GM19467 (cell line): ENCODE data around the gene RAC3.

Experiments used
- ATAC-seq: cut with Tn5 transposase; IDR thresholded peaks from one replicate; pipeline ENCODE4 v1.9.1; 2021; ENCODE audit warnings: mild to moderate bottlenecking, moderate library complexity; ENCODE audit not compliant: unreplicated experiment

The RAC3 gene

GRCh38 chr17:81998691-81999438, 32.6 kb upstream of the RAC3 start:
- no peak for ATAC-seq

GRCh38 chr17:81999587-81999975, 31.9 kb upstream of the RAC3 start:
- ATAC-seq, result no peak

- ATAC-seq, result no peak
Measured at GRCh38 chr17:81999976-82000802, 31.3 kb upstream of the RAC3 start.

- no peak for ATAC-seq
Measured at GRCh38 chr17:82000803-82001570, 30.5 kb upstream of the RAC3 start.

- no peak for ATAC-seq
Measured at GRCh38 chr17:82001571-82002056, 29.9 kb upstream of the RAC3 start.

DNA sequence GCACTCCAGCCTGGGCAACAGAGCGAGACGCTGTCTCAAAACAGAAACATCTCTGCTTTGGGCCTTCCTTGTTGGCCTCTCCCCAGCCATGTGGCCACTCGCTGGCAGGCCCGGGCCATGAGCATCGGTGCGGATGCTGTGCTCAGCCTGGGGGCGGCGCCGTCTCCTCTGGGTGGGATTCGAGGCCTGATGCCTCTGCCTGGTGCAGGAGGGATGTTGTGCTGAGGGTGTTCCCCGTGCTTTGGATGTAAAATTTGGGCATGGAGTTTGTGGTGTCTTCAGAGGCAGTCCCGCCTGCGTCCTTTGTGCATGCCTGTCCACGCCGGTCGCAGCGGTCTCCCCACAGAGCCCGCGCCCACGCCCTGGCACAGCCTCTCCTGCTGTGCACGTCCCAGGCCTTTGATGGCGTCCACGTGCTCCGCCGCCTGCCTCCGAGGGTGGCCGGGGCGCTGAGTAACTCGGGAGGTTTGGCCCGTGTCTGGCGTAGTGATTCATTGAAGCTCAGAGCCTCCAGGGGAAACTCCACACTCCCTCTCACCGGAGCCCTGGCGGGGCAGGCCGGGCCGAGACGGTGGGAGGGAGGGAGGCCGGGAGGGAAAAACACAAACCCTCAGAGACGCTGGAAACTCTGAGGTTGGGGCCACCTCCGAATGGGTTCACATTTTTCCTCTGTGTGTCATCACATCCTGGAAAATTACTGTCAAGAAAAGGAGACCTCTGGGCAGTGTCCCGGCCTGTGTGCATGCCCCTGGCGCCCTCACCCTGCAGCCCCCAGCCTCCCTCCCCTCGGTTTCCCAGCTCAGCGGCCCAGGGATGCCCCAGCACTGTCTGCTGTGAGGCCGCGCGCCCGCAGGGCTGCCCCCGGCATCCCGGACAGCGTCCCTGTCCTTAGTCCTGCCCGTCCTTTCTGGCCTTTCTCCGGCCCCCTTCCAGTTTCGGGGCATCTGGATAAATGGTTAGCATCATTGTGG, 27.8 kb upstream of the RAC3 start:
- no peak for ATAC-seq

DNA sequence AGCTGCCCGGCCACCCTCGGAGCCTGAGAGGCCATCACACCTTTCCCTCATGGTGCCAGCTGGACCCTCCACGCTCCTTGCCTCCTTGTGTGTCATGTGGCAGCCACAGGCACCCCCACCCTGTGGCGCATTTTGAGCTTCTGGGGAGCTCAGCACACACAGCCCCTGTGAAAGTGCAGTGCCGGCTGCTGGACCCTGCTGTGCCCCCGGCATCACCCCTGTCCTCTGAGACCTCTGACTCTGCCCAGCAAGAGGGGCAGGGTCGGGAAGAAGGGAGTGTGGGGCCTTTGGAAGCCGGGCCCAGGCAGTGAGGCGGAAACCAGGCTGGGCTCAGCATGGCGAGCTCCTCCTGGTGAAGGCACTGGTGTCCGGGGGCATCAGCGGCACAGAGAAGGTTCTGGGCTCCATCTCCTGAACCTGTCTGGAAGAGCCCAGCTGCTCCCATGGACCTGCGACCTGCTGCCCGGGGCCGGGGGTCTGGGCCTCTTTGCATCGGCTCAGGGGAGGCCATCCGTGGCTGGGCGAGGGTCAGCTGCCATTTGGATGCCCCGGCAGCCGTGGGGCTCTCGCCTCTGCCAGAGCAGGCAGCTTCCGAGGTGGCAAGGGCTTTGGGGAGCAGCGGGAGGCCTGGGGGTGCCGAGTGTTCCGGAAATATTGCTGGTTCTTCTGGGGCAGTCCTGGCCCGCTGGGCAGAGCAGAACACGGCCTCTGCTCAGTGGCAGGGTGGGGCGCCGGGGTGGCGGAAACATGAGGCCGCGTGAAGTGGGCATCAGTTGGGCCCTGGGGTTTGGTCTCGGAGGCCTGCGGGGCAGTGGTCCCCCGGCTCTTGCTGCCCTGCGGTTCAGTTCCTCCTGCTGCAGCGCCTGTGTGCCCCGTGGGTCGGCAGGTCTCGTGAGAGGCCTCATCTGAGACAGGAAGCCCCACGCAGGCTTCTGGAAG, 26.7 kb upstream of the RAC3 start:
- no peak for ATAC-seq

DNA sequence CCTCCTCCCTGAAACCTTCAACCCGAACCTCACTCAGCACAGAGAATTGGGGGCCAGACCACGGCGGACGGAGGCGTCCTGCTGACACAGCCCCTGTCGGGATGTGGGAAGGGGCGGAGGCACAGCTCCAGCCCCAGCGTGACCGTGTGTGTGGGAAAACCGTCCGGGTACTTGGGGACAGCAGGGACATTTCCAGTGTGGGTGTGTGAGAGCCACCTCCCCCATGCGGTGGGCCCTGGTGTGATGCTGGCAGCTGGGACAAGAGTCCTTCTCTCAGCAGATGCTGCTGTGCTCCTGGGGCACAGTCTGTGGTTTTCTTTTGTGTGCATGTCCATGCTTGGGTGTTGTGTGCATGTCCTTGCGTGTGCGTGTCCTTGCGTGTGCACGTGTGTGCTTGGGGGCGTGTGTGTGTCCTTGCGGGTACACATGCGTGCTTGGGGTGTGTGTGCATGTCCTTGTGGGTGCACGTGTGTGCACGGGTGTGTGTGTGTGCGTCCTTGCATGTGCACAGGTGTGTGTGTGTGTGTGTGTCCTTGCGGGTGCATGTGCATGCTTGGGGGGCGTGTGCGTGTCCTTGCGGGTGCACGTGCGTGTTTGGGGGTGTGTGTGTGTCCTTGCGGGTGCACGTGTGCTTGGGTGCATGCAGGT, 25.7 kb upstream of the RAC3 start:
- no peak for ATAC-seq

- no peak for ATAC-seq
Measured at GRCh38 chr17:82006468-82007227, 24.8 kb upstream of the RAC3 start.

DNA sequence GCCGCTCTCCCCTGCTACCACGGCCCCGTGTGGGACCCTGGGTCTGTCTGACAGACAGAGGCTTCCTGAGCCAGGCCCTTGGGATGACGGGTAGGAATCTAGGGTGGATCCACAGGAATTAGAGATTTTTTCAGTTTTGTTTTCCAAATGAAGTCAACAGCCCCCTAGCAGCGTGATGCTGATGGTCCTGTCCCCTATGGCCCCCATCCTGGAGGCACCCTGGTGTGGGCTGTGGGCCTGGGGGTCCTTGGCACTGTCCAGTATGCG, 24.3 kb upstream of the RAC3 start:
- ATAC-seq, result no peak

DNA sequence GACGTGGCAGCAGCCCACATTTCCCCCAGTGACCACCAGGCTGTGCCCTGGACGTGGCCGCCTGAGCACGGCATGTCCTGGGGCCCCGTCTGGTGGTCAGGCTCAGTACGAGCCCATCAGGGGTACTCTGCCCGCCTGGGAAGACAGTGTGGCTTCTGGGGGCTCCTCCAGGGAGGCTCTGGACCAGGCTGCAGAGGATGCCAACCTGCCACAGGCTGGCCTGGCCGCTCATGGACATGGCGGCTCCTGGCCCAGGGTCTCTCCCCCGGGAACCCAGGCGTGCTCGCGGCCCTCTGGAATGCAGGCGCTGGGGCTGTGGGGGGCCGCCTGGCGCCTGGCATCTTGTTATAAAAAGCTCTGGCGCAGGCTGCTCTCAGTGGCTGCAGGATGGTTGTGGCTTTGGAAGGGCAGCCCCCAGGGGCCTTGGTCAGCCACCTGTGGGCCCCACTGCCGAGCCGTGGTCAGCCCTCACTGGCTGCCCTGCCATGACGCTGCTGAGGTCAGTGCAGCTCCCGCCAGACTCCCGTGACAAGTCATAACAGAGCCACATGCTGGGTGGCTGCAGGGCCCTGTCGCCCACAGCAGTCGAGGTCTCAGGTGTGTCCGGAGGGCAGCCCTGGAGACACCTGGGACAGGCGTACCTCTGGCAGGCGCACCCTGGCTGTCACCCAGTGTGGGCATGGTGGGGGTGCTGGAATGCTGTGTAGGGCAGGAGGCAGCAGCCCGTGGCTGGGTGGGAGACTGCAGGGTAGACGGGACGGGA, 23.8 kb upstream of the RAC3 start:
- ATAC-seq, result no peak

DNA sequence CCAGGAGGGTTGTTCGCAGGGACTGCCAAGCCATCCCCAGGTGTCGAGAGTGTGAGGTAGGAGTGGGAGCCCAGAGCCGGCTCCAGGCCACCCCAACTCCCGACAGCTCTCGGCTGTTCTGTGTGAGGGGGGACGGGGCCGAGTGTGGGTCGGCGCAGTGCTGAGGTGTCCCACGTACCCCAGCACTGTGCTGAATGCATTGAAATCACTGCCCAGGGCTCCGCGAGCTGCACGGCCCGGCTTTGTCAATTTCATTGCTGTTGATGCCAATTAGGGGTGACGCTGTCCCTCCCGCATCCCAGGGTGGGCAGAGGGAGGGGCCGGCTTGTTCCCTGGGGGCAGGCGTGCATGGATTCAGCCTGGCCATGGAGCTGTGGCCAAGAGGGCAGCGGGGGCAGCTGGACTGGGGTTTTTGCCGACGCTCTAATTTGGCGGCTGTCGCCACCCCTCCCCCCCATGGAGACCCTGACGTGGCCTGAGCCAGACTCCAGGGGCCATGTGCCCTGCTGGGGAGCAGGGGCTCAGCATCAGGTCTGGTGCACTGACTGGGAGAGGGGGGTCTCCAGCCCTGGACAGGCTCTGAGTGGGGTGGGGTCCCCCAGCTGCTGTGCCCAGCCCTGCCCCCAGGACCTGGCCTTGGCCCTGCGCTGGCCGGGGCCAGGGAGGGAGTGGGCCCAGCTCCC, 23.1 kb upstream of the RAC3 start:
- no peak for ATAC-seq

DNA sequence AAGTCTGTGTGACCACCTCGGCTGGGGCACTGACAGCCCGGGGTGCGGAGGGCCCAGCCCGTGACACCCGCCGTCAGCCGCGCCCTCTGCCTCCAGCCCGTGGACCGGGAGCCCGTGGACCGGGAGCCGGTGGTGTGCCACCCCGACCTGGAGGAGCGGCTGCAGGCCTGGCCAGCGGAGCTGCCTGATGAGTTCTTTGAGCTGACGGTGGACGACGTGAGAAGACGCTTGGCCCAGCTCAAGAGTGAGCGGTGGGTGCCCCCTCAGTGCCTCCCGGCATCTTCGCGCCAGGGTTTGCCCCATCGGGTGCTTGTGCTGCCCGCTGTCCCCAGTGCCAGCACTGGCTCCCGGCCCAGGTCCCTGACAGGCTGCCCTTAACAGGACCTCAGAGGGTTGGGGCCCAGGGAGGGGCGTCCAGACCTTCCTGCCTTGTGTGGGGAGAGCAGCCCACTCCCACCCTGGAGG, 22.5 kb upstream of the RAC3 start:
- ATAC-seq, result no peak

- ATAC-seq, result no peak
Measured at GRCh38 chr17:82009413-82009812, 22.1 kb upstream of the RAC3 start.

- no peak for ATAC-seq
Measured at GRCh38 chr17:82010575-82011525, 20.6 kb upstream of the RAC3 start.
